ENCODE measurements around the gene AIMP1. TPM values are rescaled to one million over a fixed set of nuclear protein-coding genes. Genes with fewer than 3 reads are reported as not detected.
"Not testable (repeated sequence)": the region's sequence is repeated elsewhere in the genome, so short reads cannot be mapped to it uniquely, and the experiment has no call there.

The AIMP1 gene
- total RNA-seq, 1 experiment from 2014 or later = 31.9 TPM

GRCh38 chr4:106305435-106306055, 10.8 kb upstream of the AIMP1 start:
- DNase-seq (ENCODE audit: low spot score) = no peak
- in situ Hi-C loops (cut with HindIII; ENCODE audit: low sequenced_read_pairs) = no loop called here

DNA sequence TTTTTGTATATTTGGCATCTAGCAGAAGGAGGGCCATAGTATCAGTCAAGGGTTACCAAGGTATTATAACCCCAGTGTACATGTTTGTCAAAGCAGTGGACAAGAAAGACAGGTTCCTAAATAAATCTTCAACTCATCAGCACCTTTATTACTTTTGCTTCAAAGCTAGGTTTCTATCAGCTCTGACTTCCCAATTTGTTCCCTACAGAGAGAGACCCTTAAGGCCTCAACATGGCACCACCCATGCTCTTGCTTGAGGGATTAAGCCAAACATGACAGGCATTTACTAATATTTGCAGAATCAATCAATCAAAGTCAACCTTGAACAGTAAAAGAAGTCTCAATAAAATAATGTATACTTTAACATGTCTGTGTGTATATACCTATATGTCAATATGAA, 9.8 kb upstream of the AIMP1 start:
- no peak for DNase-seq (ENCODE audit: low spot score)
- in situ Hi-C loops (cut with HindIII; ENCODE audit: low sequenced_read_pairs) = no loop called here

GRCh38 chr4:106312377-106312776, 4.0 kb upstream of the AIMP1 start:
- no peak for DNase-seq (ENCODE audit: low spot score)
- in situ Hi-C loops (cut with HindIII; ENCODE audit: low sequenced_read_pairs) = no loop called here

DNA sequence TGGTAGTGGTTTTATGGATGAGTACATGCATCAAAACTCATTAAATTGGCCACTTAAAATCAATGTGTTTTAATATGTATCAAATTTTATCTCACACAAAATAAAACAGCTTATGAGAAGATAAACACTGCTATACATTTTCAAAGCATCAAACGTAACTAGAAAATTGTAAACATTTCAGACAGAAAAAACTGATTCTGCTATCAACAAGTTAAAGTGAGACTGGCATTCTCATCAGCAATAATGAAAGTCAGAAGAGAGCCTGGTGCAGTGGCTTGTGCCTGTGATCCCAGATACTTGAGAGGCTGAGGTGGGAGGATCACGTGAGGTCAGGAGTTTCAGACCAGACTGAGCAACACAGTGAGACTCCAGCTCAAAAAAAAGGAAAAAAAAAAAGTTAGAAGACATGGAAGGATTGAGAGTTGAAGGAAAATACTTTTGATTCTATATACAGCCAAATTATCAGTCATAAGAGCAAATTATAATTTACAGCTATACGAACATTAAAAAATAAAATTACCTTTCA, 3.3 kb upstream of the AIMP1 start:
- in situ Hi-C loops (cut with HindIII; ENCODE audit: low sequenced_read_pairs) = no loop called here
- DNase-seq (ENCODE audit: low spot score) = no peak

DNA sequence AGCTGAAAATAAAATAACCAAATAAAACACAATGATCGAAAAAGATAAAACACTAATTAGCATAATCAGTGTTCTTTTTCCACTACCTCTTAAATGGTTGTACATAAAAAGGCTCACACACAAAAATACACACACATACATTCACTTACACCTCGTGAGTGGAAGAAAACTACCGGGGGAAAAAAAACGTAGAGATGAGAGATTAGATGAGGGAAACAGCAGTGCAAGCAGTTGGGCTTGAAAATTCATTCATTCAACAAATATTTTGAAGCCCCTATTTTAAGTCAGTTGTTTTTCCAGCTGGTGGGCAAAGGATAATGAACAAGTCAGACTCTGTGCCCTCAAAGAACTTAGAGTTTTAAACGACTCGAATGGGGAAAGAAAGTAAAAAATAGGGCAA, 1.4 kb upstream of the AIMP1 start:
- in situ Hi-C loops (cut with HindIII; ENCODE audit: low sequenced_read_pairs) = no loop called here
- DNase-seq (ENCODE audit: low spot score) = no peak

DNA sequence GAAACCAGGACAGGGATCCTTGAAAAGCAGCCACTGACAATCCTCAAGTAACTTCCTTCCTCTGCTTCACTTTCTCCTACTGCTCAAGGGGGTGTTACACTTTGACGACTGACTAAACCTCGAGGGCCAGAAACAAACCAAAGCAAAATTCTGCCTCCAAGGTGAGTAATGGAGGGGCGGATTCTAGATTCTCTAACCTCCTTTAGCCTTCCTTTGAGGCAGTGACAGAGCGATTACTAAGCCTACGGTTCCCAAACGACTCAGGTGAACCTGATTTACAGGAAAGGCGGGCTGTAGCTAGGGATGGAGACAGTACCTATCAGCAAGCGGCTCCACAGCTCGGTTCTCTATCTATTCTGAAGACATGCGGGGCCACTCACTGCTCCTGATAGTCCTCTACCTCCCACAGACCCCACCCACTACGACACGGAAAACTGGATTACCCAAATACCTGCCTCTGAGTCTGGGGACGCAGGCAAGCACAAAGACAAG, 828 bp upstream of the AIMP1 start:
- DNase-seq (ENCODE audit: low spot score) = no peak

GRCh38 chr4:106316773-106317409, 541 bp downstream of the AIMP1 start:
- no peak for DNase-seq (ENCODE audit: low spot score)
- in situ Hi-C loops (cut with HindIII; ENCODE audit: low sequenced_read_pairs) = no loop called here

More for the DNA sequence above, 828 bp upstream of the AIMP1 start:
- in situ Hi-C loops (cut with HindIII; ENCODE audit: low sequenced_read_pairs) = no loop called here

DNA sequence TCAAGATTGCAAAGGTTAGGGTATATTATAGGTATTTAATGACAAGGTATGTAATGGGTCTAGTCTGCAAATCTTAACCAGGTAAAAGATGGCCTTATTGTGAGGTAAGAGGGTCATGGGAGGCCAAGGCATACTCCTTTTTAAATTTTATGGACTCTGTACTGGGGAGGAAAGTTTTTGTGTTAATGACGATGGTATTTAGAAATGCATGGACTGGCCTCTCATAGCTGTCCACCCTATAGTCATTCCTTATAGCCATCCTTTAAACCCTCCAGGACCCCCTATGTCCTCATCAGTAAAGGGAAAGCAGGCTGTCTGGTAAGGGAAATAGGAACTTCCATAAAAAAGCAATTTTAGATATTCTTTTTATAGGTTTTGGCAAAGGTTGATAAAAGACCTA, 1.5 kb downstream of the AIMP1 start:
- no peak for DNase-seq (ENCODE audit: low spot score)
- in situ Hi-C loops (cut with HindIII; ENCODE audit: low sequenced_read_pairs) = no loop called here

DNA sequence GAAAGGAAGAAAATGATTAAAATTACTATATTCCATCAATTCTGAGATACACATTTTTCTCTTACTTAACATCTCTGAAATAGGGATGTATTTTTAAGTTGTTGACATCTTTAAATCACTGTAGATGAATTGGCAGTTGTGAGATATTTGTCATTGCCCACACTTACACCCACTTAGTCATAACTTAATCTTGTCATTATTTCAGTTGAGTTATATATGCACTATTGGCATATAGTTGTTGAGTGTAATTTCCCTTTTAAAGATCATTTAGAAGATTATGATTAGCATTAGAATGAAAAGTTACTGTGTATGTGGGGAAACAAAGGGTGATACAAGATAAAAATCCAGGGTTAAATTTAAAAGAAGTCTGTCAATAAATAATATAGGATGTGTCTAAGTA, 2.2 kb downstream of the AIMP1 start:
- DNase-seq (ENCODE audit: low spot score) = no peak
- in situ Hi-C loops (cut with HindIII; ENCODE audit: low sequenced_read_pairs) = no loop called here

DNA sequence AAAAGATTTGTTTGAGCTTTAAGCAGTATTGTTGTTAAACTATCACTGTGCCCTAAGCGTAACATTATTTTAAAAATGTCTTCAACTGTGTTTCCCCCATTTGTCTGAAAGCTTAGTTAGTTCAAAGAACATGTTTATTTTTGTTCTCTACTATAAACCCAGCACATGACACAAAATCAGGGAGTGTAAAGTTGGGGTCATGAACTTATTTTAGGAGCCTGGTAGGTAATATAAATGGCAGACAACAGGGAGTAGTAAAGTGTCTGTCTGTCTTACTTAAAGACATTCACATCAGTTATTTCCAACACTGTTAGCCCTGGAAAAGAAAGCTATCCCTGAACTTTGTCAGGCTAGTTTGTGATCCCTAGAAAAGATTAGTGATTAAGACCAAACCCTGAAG, 3.9 kb downstream of the AIMP1 start:
- DNase-seq (ENCODE audit: low spot score) = no peak
- in situ Hi-C loops (cut with HindIII; ENCODE audit: low sequenced_read_pairs) = no loop called here

DNA sequence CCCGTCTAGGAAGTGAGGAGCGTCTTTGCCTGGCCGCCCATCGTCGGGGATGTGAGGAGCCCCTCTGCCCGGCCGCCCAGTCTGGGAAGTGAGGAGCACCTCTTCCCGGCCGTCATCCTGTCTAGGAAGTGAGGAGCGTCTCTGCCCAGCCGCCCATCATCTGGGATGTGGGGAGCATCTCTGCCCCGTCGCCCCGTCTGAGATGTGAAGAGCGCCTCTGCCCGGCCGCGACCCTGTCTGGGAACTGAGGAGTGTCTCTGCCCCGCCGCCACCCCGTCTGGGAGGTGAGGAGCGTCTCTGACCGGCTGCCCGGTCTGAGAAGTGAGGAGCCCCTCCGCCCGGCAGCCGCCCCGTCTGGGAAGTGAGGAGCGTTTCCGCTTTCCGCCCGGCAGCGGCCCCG, 4.8 kb downstream of the AIMP1 start:
- DNase-seq (ENCODE audit: low spot score); in situ Hi-C loops (cut with HindIII; ENCODE audit: low sequenced_read_pairs): not testable (repeated sequence)

DNA sequence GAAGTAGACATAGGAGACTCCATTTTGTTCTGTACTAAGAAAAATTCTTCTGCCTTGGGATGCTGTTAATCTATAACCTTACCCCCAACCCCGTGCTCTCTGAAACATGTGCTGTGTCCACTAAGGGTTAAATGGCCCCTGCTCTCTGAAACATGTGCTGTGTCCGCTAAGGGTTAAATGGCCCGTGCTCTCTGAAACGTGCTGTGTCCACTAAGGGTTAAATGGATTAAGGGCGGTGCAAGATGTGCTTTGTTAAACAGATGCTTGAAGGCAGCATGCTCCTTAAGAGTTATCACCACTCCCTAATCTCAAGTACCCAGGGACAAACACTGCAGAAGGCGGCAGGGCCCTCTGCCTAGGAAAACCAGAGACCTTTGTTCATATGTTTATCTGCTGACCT, 5.5 kb downstream of the AIMP1 start:
- DNase-seq (ENCODE audit: low spot score); in situ Hi-C loops (cut with HindIII; ENCODE audit: low sequenced_read_pairs): not testable (repeated sequence)

DNA sequence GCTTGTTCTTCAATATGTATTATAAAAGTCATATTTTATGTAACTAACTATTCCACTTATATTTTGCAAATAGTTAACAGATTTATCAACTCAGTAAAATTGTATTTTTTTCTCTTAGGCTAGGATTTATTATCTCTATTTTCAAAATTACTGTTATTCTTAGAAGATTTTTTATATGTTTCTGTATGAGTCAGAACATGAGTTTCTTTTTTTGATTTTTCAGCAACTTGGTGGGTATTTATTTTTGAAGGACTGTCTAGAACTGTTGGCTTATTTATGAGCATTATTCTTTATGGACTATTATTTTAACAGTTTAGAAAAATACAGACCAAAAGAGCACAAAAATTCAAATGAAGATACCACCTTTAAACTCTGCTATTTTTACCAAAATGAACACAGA, 6.8 kb downstream of the AIMP1 start:
- in situ Hi-C loops (cut with HindIII; ENCODE audit: low sequenced_read_pairs) = no loop called here
- DNase-seq (ENCODE audit: low spot score) = no peak

DNA sequence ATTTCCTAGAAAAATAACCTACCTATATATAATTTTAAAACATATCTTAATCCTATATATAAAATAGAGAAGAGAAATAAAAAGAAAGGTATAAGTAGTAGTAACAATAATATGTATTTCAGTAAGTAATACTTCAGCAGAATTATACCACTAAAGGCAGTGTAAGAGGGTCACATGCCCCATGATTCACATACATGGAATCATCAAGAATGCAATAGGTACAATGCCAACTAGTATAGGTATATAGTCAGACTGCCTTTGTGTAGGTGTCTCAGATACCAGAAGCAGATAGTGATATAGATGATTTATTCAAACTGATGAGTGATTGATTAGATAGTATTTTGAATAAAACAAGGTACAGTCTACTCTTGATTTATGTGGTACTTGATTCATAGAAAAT, 9.4 kb downstream of the AIMP1 start:
- in situ Hi-C loops (cut with HindIII; ENCODE audit: low sequenced_read_pairs) = no loop called here
- DNase-seq (ENCODE audit: low spot score) = no peak

DNA sequence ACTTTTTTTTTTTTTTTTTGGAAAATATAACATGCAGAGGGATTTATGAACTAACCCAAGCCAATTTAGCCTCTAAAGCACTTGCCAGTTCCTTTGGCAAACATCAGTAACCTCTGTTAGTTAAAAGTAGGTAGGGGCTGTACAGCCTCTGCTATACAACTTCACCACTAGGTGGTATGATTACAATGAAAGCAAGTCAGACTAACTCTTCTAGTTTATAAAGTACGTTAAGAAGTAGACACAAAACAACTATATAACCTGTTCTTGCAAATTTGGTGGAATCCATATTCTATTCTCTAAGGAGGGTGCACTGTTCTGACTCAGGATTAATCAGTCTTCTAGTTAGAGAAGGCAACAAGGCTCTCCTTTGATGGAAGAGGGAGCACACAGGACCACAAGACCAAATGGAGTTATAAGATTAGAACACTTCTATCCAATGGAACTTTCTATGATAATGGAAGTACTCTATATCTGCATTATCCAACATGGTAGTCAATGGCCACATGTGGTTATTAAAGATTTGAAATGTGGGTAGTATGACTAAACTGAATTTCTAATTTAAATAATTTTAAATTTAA, 12.8 kb downstream of the AIMP1 start:
- peak; percentile 15 for DNase-seq (ENCODE audit: low spot score)
- in situ Hi-C loops (cut with HindIII; ENCODE audit: low sequenced_read_pairs) = no loop called here

DNA sequence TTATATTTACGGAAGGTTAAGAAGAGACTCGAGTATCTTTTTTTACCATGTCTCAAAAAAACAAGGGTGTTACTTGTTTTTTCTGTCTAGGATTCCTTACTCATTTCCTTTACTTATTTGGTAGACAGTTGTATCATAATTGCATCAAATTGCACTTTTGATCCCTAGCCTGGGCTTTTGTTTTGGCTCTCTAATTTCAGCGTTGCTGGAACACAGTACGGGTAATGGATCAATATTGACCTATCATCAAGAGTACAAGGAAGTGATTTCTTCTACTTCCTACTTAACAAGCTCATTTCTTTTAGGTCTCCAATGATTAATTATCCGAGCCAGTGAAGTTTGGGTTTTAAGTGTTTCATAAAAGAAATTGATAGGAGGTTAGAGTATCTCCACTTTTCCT, 16.8 kb downstream of the AIMP1 start:
- DNase-seq (ENCODE audit: low spot score) = no peak
- in situ Hi-C loops (cut with HindIII; ENCODE audit: low sequenced_read_pairs) = no loop called here

GRCh38 chr4:106334741-106335470, 18.6 kb downstream of the AIMP1 start:
- DNase-seq (ENCODE audit: low spot score) = no peak
- in situ Hi-C loops (cut with HindIII; ENCODE audit: low sequenced_read_pairs) = no loop called here

DNA sequence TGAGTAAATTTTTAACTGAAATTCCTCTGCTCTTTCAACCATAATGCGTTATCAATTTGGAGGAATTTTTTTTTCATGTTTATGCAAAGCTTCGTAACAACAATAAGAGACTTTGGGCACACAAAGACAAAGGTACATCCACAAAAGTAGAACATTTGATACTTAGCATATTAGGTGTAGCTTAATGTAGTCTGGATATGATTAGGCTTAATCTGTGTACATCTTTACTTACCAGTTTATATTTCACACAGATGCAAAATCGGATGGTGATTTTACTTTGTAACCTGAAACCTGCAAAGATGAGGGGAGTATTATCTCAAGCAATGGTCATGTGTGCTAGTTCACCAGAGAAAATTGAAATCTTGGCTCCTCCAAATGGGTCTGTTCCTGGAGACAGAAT, 20.3 kb downstream of the AIMP1 start:
- in situ Hi-C loops (cut with HindIII; ENCODE audit: low sequenced_read_pairs) = no loop called here
- DNase-seq (ENCODE audit: low spot score) = no peak

DNA sequence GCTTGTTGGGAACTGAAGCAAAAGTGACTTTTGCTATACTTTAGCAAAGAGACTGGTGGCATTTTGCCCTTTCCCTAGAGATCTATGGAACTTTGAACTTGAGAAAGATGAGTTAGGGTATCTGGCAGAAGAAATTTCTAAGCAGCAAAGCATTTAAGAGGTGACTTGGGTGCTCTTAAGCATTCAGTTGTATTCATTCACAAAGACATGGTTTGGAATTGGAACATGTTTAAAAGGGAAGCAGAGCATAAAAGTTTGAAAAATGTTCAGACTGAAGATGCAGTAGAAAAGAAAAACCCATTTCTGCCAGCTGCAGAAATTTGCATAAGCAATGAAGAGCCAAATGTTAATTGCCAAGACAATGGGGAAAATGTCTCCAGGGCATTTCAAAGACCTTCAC, 21.6 kb downstream of the AIMP1 start:
- DNase-seq (ENCODE audit: low spot score) = no peak
- in situ Hi-C loops (cut with HindIII; ENCODE audit: low sequenced_read_pairs) = no loop called here

DNA sequence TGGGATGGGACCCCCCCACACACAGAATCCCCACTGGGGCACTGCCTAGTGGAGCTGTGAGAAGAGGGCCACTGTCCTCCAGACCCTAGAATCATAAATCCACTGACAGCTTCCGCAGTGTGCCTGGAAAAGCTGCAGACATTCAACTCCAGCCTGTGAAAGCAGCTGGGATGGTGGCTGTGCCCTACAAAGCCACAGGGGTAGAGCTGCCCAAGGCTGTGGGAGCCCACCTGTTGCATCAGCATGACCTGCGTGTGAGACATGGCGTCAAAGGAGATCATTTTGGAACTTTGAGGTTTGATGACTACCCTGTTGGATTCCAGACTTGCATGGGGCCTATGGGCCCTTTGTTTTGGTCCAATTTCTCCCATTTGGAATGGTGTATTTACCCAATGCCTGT, 22.3 kb downstream of the AIMP1 start:
- in situ Hi-C loops (cut with HindIII; ENCODE audit: low sequenced_read_pairs) = no loop called here
- no peak for DNase-seq (ENCODE audit: low spot score)

All from G401 (cell line).